Fibroblast of mammary gland (primary cell): Measurements from ENCODE around the gene BTG4.
A peak's percentile ranks its signal among the peaks of the same experiment; 100 is the strongest.

ENCODE experiments used
- DNase-seq: peaks from one replicate; pipeline ENCODE4 v3.0.0-alpha.2; 2010; ENCODE audit warnings: low read depth
- H3K4me3 ChIP-seq: 2 replicates; pipeline ENCODE4 v1.5.1; 2011; ENCODE audit warnings: low read depth, mild to moderate bottlenecking, low read length, moderate library complexity; ENCODE audit not compliant: control insufficient read depth
- TF ChIP-seq, protein P1 (sequence below): conservative IDR thresholded peaks from 2 replicates; pipeline ENCODE4 v1.5.1; 2011; ENCODE audit warnings: low read depth, low read length, inconsistent platforms; ENCODE audit not compliant: control insufficient read depth, insufficient read depth

BTG4 gene

GRCh38 chr11:111459506-111460270 is 52.5 kb downstream of the BTG4 start:
- H3K4me3 ChIP-seq: no peak overlapping the region
- TF ChIP-seq, protein P1, sequence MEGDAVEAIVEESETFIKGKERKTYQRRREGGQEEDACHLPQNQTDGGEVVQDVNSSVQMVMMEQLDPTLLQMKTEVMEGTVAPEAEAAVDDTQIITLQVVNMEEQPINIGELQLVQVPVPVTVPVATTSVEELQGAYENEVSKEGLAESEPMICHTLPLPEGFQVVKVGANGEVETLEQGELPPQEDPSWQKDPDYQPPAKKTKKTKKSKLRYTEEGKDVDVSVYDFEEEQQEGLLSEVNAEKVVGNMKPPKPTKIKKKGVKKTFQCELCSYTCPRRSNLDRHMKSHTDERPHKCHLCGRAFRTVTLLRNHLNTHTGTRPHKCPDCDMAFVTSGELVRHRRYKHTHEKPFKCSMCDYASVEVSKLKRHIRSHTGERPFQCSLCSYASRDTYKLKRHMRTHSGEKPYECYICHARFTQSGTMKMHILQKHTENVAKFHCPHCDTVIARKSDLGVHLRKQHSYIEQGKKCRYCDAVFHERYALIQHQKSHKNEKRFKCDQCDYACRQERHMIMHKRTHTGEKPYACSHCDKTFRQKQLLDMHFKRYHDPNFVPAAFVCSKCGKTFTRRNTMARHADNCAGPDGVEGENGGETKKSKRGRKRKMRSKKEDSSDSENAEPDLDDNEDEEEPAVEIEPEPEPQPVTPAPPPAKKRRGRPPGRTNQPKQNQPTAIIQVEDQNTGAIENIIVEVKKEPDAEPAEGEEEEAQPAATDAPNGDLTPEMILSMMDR: peak; percentile 7
- DNase-seq: no peak

GRCh38 chr11:111457731-111458368 is 54.3 kb downstream of the BTG4 start:
- no peak overlapping the region for H3K4me3 ChIP-seq
- TF ChIP-seq, protein P1: no peak
- DNase-seq: no peak

DNA sequence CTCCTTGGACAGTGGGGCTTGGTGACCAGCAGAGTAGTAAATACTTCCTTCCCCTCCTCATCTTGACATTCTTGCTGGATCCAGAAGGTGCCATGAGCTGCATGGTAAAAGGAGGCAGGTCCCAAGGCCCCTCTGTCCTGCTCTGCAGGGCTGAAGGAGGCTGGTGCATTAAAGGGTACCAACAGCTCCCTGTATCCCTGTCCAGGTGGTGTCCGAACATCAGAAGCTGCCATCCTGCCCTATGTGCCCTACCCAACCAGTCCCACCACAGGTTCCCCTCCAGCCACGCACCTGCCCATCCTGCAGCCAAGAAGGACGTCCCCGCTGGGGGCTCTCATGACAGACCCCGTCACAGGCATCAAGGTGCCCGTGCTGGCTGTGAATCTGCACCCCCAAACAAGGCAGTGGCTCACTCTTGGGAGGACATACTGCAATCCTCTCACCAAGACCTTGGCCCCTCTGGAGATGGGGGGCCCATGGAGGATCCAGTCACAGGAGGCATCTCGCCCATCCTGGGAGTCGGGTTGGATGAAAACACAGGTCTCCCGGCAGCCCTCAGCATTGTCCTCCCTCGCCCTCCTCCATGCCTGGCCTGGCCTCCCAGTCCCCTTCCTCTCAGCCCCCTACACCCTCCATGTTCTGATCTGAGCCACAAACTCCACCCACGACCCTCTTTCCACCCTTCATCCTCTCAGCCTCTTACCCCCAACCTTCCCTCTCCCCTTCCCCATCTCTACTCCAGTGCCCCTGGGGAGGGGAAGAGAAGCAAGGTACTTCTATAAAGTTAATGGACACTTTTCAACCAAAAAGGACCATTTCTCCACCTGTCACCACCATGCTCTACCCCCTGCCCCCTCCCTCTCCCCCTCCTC is 55.1 kb downstream of the BTG4 start:
- no peak for DNase-seq
- TF ChIP-seq, protein P1: no peak
- no peak overlapping the region for H3K4me3 ChIP-seq

- no peak overlapping the region for H3K4me3 ChIP-seq
- no peak for DNase-seq
- TF ChIP-seq, protein P1: no peak
Observed at GRCh38 chr11:111456086-111456858, 55.9 kb downstream of the BTG4 start.

GRCh38 chr11:111455291-111456085 is 56.7 kb downstream of the BTG4 start:
- DNase-seq: no peak
- TF ChIP-seq, protein P1: no peak

More at GRCh38 chr11:111455291-111456085, 56.7 kb downstream of the BTG4 start:
- H3K4me3 ChIP-seq: no peak overlapping the region
